Ovary (tissue), 7 donors: ENCODE measurements around the gene SORL1-AS1.

Source experiments
- DNase-seq, 5 donors: peaks; one replicate each; pipeline ENCODE4 v3.0.0-alpha.2; 2019 to 2020
- H3K27ac ChIP-seq, 2 donors: fragments of 200-600 bp; one replicate each; pipeline versions ENCODE4 v1.5.1 to v1.8.0; 2019 to 2022
- H3K27me3 ChIP-seq: fragments of 200-600 bp; one replicate; pipeline ENCODE4 v1.8.0; 2022
- H3K36me3 ChIP-seq: fragments of 200-600 bp; sonication (generic); one replicate; pipeline ENCODE4 v1.5.1; 2019
- H3K4me1 ChIP-seq: one replicate; pipeline ENCODE4 v1.8.1; 2013; ENCODE audit warnings: mild to moderate bottlenecking, moderate library complexity; ENCODE audit not compliant: insufficient read depth
- H3K4me3 ChIP-seq: fragments of 200-600 bp; sonication (generic); one replicate; pipeline ENCODE4 v1.5.1; 2017
- H3K9me3 ChIP-seq, 2 donors: fragments of 200-600 bp in 1 of 2; sonication (generic) in 1 of 2; one replicate each; pipeline versions ENCODE4 v1.5.1 to v1.8.1; 2013 to 2019; ENCODE audit warnings: mild to moderate bottlenecking in 1 of 2, moderate library complexity in 1 of 2
- EP300 ChIP-seq: sonication (generic); formaldehyde crosslinking; IDR thresholded peaks from one replicate; pipeline ENCODE4 v1.6.1; 2017; ENCODE audit warnings: antibody characterized with exemption
- POLR2A ChIP-seq: fragments of 450-650 bp; IDR thresholded peaks from one replicate; pipeline ENCODE4 v1.6.1; 2017; ENCODE audit warnings: antibody characterized with exemption, mild to moderate bottlenecking, moderate library complexity
- WGBS, 3 donors: extraction: QIAGEN DNeasy Blood & Tissue Kit in 1 of 3; methylation state at CpG; one replicate each; pipeline versions ENCODE4 v1.1.5 to v1.1.7; 2013 to 2017; 5-methylcytosine and 5-hydroxymethylcytosine counted together
- intact Hi-C, 4 donors: fragments of 100-400 bp; cut with DNase I; formaldehyde crosslinking; loops; one replicate each; pipeline versions ENCODE4 v1.11.0 to v1.15.1; 2022 to 2023
- TF ChIP-seq, protein P1 (sequence below), 3 donors: fragments of 450-650 bp in 2 of 3; fragments of 200-600 bp in 1 of 3; IDR thresholded peaks; one replicate each; pipeline versions ENCODE4 v1.5.1 to v1.8.0; 2016 to 2022; ENCODE audit warnings: antibody characterized with exemption in 3 of 3, mild to moderate bottlenecking in 1 of 3
- donor health status: DM: no; HTN: no; CAD: no; lungs with moderate emphysema.
- donor health status: DM: no; HTN: no; CAD: no.
- donor health status: Bipolar disorder and iron deficiency.
- donor health status: DM: no; HTN: no; CAD: no.
- donor health status: DM: yes; HTN: yes; CAD: no.

Gene SORL1-AS1

DNA sequence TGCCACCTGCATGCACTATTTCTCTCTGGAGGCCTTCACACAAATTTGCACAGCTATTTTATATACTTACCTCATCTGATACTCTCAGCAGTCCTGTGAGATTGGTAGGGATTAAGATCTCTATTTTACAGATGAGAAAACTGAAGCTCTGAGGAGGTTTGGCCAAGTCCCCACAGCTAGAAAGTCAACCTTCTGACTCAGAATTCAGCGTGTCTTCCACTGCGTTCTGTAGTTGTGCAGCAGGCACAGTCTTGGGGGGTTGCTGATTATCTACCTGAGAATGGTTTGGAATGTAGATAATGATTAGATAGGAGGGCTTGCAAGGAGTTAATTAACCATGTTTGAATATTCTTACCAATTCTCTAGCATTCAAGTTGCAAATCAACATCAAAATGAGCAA is 3.1 kb downstream of the SORL1-AS1 start:
- H3K27me3 ChIP-seq, result no peaks in the 10 kb centered on the region
- no peaks in the 10 kb centered on the region for H3K36me3 ChIP-seq
- peaks cover 3% of the 10 kb centered on the region for H3K4me1 ChIP-seq
- intact Hi-C loops, result loop anchor here in 2 of 4 donors (5.0 to 10.0 kb wide), 4 partner anchors 85 to 145 kb away; no protein-coding TSS in a partner anchor
- H3K27ac ChIP-seq, result no peak overlapping the region
- no peaks in the 10 kb centered on the region for H3K9me3 ChIP-seq
- TF ChIP-seq POLR2A (no peak), EP300 (no peak)
- TF ChIP-seq, protein P1, sequence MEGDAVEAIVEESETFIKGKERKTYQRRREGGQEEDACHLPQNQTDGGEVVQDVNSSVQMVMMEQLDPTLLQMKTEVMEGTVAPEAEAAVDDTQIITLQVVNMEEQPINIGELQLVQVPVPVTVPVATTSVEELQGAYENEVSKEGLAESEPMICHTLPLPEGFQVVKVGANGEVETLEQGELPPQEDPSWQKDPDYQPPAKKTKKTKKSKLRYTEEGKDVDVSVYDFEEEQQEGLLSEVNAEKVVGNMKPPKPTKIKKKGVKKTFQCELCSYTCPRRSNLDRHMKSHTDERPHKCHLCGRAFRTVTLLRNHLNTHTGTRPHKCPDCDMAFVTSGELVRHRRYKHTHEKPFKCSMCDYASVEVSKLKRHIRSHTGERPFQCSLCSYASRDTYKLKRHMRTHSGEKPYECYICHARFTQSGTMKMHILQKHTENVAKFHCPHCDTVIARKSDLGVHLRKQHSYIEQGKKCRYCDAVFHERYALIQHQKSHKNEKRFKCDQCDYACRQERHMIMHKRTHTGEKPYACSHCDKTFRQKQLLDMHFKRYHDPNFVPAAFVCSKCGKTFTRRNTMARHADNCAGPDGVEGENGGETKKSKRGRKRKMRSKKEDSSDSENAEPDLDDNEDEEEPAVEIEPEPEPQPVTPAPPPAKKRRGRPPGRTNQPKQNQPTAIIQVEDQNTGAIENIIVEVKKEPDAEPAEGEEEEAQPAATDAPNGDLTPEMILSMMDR (IDR thresholded peaks at IDR 0.05), result no peak
- no peak overlapping the region for H3K4me3 ChIP-seq
- no peak for DNase-seq
- WGBS, 3 donors, result 94 to 96% (median 95%) methylated on average over 2 of the region's 2 CpGs

GRCh38 chr11:121449123-121449522 is 3.6 kb downstream of the SORL1-AS1 start:
- Histone ChIP-seq H3K27me3 (no peaks in the 10 kb centered on the region), H3K27ac (no peak overlapping the region), H3K9me3 (no peaks in the 10 kb centered on the region), H3K4me3 (no peak overlapping the region), H3K36me3 (no peaks in the 10 kb centered on the region), H3K4me1 (peaks cover 3% of the 10 kb centered on the region)
- no peak for DNase-seq
- 88 to 96% (median 93%) methylated on average over 4 of the region's 4 CpGs for WGBS, 3 donors
- intact Hi-C loops, result loop anchor here in 1 of 4 donors (10.0 kb wide), 2 partner anchors 86 to 124 kb away; no protein-coding TSS in a partner anchor
- TF ChIP-seq POLR2A (no peak), EP300 (no peak)
- TF ChIP-seq, protein P1 (IDR thresholded peaks at IDR 0.05), result no peak

DNA sequence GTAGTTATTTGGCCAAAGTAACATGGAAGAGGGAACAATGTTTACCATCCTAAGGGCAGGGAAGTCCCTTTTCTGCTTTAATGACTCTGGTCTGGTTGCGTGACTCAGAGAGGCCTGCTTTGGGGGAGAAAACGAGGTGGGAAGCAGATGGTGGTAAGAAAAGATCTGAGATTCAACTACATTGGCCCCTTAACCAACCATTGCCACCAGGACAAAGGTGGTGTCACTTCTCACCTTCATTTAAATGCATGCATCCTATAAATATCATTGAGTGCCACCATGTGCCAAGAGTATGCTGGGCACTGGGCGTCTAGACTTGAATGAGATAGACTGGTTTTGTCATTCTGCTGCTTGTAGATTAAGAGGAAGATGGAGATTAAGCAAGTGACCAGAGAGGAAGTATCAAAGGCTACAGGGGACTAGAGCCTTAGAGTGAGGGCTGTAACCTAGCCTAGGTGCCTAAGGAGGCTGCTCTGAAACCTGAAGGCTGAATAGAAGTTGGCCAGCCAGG is 4.3 kb downstream of the SORL1-AS1 start:
- no peaks in the 10 kb centered on the region for H3K27me3 ChIP-seq
- no peaks in the 10 kb centered on the region for H3K9me3 ChIP-seq
- H3K4me3 ChIP-seq, result no peak overlapping the region
- TF ChIP-seq POLR2A (no peak), EP300 (no peak)
- TF ChIP-seq, protein P1 (IDR thresholded peaks at IDR 0.05), result no peak
- no peak for DNase-seq
- no peaks in the 10 kb centered on the region for H3K36me3 ChIP-seq
- intact Hi-C loops, result loop anchor here in 1 of 4 donors (10.0 kb wide), 2 partner anchors 86 to 124 kb away; no protein-coding TSS in a partner anchor
- H3K27ac ChIP-seq, result no peak overlapping the region
- WGBS, 3 donors, result 86 to 88% (median 87%) methylated on average over 3 of the region's 3 CpGs
- peaks cover 3% of the 10 kb centered on the region for H3K4me1 ChIP-seq

DNA sequence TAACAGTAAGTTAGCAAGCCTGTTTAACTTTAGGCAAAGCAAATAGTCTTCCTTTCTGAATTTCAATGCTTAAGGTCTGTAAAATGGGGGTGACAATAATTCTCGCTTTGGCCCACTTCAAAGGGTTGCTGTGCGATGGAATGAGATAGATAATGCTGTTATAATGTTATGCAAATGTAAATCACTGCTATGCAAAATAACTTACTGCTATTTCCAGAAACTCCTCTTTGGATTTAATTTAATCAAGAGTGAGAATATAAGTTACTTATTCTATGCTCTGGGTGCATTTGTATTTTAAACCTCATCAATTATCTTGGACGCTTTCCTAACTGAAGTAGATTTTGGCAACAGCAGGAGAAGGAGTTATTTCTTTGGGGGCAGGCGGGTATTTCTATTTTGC is 4.8 kb downstream of the SORL1-AS1 start:
- no peaks in the 10 kb centered on the region for H3K27me3 ChIP-seq
- H3K27ac ChIP-seq, result no peak overlapping the region
- H3K4me1 ChIP-seq, result peaks cover 3% of the 10 kb centered on the region
- no peak for DNase-seq
- TF ChIP-seq POLR2A (no peak), EP300 (no peak)
- TF ChIP-seq, protein P1 (IDR thresholded peaks at IDR 0.05), result no peak
- no peak overlapping the region for H3K4me3 ChIP-seq
- no peaks in the 10 kb centered on the region for H3K9me3 ChIP-seq
- intact Hi-C loops, result loop anchor here in 1 of 4 donors (10.0 kb wide), 2 partner anchors 87 to 123 kb away; no protein-coding TSS in a partner anchor
- no peaks in the 10 kb centered on the region for H3K36me3 ChIP-seq
- WGBS, 3 donors, result 96 to 97% (median 96%) methylated on average over 4 of the region's 4 CpGs
